ENCODE measurements around the gene PLOD1.

DNA sequence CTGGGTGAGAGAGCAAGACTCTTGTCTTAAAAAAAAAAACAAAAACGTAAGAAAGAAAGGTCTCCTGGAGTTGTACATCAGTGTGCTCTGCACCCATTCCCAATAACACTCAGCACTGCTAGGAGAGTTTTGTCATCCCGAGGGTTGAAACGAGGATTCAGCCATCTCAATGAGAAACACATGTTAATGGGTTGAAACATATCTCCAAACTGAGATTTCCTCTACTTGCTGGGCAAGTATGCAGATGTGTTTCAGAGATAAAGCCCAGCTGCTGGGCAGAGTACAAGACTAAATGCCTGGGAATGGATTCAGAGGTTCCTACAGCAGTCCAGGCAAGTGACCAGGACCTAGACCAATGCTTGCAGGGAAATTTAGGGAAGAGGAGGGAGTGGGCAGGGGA lies 43.1 kb downstream of the PLOD1 start:
- TF ChIP-seq, protein P1, sequence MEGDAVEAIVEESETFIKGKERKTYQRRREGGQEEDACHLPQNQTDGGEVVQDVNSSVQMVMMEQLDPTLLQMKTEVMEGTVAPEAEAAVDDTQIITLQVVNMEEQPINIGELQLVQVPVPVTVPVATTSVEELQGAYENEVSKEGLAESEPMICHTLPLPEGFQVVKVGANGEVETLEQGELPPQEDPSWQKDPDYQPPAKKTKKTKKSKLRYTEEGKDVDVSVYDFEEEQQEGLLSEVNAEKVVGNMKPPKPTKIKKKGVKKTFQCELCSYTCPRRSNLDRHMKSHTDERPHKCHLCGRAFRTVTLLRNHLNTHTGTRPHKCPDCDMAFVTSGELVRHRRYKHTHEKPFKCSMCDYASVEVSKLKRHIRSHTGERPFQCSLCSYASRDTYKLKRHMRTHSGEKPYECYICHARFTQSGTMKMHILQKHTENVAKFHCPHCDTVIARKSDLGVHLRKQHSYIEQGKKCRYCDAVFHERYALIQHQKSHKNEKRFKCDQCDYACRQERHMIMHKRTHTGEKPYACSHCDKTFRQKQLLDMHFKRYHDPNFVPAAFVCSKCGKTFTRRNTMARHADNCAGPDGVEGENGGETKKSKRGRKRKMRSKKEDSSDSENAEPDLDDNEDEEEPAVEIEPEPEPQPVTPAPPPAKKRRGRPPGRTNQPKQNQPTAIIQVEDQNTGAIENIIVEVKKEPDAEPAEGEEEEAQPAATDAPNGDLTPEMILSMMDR (IDR thresholded peaks at IDR 0.05) = no peak
- TF ChIP-seq EZH2 (IDR thresholded peaks at IDR 0.05; ENCODE audit: borderline replicate concordance, insufficient read depth, low read depth, low read length, poor library complexity, severe bottlenecking) = no peak

Data from B cell (primary cell).